BLaER1 treated with 17β-estradiol and CSF1 and Interleukin-3, amounts not matched to agents 10 nM and 100 nM (cell line): ENCODE results near the gene PELO.

Experiments used
- H3K27ac ChIP-seq, 11 experiments: shearing (Covaris generic); formaldehyde crosslinking; 2 replicates each; pipeline ENCODE4 v1.8.1; 2022
- H3K27me3 ChIP-seq, 11 experiments: shearing (Covaris generic); formaldehyde crosslinking; 2 replicates each; pipeline ENCODE4 v1.8.1; 2022
- H3K36me3 ChIP-seq, 11 experiments: shearing (Covaris generic); formaldehyde crosslinking; 2 replicates each; pipeline ENCODE4 v1.8.1; 2022
- H3K4me1 ChIP-seq, 10 experiments: shearing (Covaris generic); formaldehyde crosslinking; 2 replicates each; pipeline ENCODE4 v1.8.1; 2022
- H3K4me2 ChIP-seq, 11 experiments: shearing (Covaris generic); formaldehyde crosslinking; 2 replicates each; pipeline ENCODE4 v1.8.1; 2022
- H3K4me3 ChIP-seq, 10 experiments: shearing (Covaris generic); formaldehyde crosslinking; 2 replicates each; pipeline ENCODE4 v1.8.1; 2022
- H3K9ac ChIP-seq, 11 experiments: shearing (Covaris generic); formaldehyde crosslinking; 2 replicates each; pipeline ENCODE4 v1.8.1; 2022
- H3K9me3 ChIP-seq, 11 experiments: shearing (Covaris generic); formaldehyde crosslinking; replicated peaks in 1 of 11; 2 replicates each; pipeline ENCODE4 v1.8.1; 2022
- H4K20me1 ChIP-seq, 11 experiments: shearing (Covaris generic); formaldehyde crosslinking; 2 replicates each; pipeline ENCODE4 v1.8.1; 2022
- Cebpa-rat ChIP-seq, 11 experiments: shearing (Covaris generic); IDR thresholded peaks; 2 replicates each; pipeline ENCODE4 v1.8.1; 2022

The PELO gene

DNA sequence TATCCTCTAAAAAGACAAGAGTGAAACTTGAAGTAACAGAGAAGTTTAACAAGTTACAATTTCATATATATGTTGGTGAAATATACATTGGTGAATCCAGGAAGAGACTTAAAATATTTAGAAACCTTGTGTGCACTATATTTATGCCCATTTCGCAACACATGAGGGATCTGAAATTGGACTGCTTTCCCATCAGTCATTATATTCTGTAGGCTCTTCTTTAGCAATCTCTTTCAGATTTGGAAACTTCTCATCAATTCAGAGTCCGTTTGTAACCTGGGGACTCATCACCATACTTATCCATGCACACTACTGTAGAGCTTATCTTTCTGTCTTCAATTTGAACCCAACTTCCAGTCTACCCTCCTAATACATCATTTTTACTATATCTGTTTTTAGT lies 2.1 kb downstream of the PELO start:
- TF ChIP-seq Cebpa-rat (IDR thresholded peaks at IDR 0.05) = peak in 2 of 11 experiments; percentile 27 to 28; a peak in 2 of 22 replicates
- Histone ChIP-seq H4K20me1 (no peaks in the 10 kb centered on the region), H3K4me3 (no peak overlapping the region), H3K9me3 (0 out of 22 replicates have a peak, but pooled peaks cover 0 to 5% (median 0%) of the 10 kb centered on the region in 11 experiments), H3K9ac (no peak overlapping the region), H3K4me2 (peak overlapping the region in 5 of 11 experiments; percentile 5 to 56 (median 35); a peak in 8 of 22 replicates), H3K36me3 (no peaks in the 10 kb centered on the region), H3K4me1 (peaks cover 0 to 31% (median 13%) of the 10 kb centered on the region in 10 experiments; a peak in 15 of 20 replicates), H3K27ac (no peak overlapping the region), H3K27me3 (peaks cover 34 to 47% (median 42%) of the 10 kb centered on the region in 11 experiments)

DNA sequence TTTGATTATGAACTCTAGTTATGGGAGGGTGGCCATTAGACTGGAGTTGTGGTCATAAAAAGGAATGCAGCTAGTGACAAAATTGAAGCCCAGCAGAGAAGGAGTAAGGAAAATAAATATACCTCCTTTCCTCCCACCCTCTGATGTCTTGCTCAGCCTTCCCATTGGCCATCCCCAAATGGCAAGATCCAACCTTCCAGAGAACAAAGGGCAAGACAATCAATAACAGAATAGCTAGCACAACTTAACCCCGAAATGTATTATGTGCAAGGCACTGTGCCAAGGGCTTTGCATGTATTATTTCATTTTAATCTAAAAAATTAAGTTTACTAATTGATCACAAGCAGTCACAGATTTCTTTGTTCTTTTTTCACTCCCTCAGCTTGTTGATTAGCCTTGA lies 3.6 kb downstream of the PELO start:
- no peak overlapping the region for H3K9ac ChIP-seq
- no peaks in the 10 kb centered on the region for H3K36me3 ChIP-seq
- H4K20me1 ChIP-seq = no peaks in the 10 kb centered on the region
- TF ChIP-seq Cebpa-rat (IDR thresholded peaks at IDR 0.05) = no peak
- H3K4me3 ChIP-seq = no peak overlapping the region
- H3K27ac ChIP-seq = no peak overlapping the region
- 0 out of 22 replicates have a peak, but pooled peaks cover 0 to 5% (median 0%) of the 10 kb centered on the region in 11 experiments for H3K9me3 ChIP-seq
- H3K4me2 ChIP-seq = no peak overlapping the region
- H3K4me1 ChIP-seq = peaks cover 0 to 27% (median 9%) of the 10 kb centered on the region in 10 experiments; a peak in 14 of 20 replicates
- H3K27me3 ChIP-seq = peaks cover 33 to 45% (median 41%) of the 10 kb centered on the region in 11 experiments

DNA sequence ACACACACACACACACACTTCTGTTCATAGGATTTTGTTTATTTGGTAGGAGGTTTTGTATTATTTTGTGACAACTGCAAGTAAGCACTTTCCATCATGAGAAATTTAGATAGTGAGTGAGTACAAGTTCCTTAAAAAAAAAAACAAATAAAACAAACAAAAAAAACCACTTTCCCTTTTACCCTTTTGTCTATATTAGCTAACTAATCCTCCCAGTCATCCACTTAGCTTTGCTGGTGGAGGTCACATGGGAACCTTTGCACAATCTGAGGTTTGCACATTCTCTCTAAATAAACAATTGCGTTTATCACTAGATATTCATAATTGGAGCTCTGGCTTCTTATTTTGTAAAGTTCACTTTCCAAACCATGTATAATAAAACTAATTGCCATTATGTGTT lies 6.8 kb downstream of the PELO start:
- Histone ChIP-seq H3K4me2 (no peak overlapping the region), H3K4me3 (no peak overlapping the region)
- no peak for TF ChIP-seq Cebpa-rat (IDR thresholded peaks at IDR 0.05)

DNA sequence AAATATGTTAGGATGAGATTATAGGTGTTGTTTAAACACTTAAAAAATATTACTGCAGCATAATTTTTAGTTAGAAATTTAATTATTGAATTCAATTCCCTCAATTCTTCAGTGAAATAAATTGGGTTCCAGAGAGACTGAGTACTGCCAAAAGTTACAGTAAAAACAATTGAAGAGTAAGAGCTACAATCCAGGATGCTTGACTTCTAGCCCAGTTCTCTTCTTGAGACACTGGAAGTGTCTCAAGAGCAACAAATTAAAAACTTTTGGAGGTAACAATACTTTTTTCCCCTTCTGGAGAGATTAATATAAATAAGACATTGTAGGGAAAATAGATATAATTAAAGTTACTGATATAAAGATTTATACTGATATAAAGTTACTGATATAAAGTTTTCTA lies 8.3 kb downstream of the PELO start:
- no peak for TF ChIP-seq Cebpa-rat (IDR thresholded peaks at IDR 0.05)
- H3K9me3 ChIP-seq = no peaks in the 10 kb centered on the region
- H3K27me3 ChIP-seq = no peaks in the 10 kb centered on the region
- H4K20me1 ChIP-seq = peaks cover 0 to 2% (median 0%) of the 10 kb centered on the region in 11 experiments; a peak in 3 of 22 replicates
- no peaks in the 10 kb centered on the region for H3K36me3 ChIP-seq
- no peak overlapping the region for H3K9ac ChIP-seq
- H3K4me1 ChIP-seq = peaks cover 13 to 23% (median 20%) of the 10 kb centered on the region in 10 experiments
- H3K4me2 ChIP-seq = no peak overlapping the region
- H3K4me3 ChIP-seq = no peak overlapping the region
- no peak overlapping the region for H3K27ac ChIP-seq

More for the DNA sequence above, 6.8 kb downstream of the PELO start:
- Histone ChIP-seq H3K9ac (no peak overlapping the region), H3K27ac (no peak overlapping the region), H3K9me3 (no peaks in the 10 kb centered on the region), H3K36me3 (no peaks in the 10 kb centered on the region), H3K4me1 (peaks cover 10 to 25% (median 12%) of the 10 kb centered on the region in 10 experiments), H4K20me1 (no peaks in the 10 kb centered on the region), H3K27me3 (peaks cover 1 to 14% (median 9%) of the 10 kb centered on the region in 11 experiments; a peak in 18 of 22 replicates)

DNA sequence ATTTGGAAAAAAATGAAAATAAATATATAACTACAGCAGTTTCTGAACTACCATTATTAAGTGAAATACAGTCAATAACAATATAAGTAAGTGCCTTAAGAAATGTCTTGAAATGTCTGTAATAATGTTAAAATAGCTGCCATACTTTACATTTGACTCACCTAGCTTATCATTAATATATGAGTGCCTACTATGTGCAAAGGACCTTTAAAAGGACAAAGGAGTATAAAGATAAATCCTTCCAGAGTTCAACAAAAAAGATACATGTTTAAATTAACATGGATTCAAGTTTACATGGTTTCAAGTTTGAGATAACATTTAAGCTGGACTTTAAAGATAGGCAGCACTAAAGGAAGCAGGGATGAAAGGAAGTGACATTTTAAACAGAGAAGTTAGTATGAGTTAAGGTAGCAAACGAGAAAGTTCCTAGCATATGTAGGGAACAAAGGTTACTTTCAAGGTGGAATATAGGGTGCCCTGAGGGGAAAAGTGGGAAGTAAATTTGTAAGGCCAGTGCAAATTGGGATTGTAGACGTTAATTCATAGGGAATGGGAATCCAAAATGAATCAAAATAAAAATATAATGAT lies 8.9 kb downstream of the PELO start:
- H3K27ac ChIP-seq = no peak overlapping the region
- no peak overlapping the region for H3K4me2 ChIP-seq
- H4K20me1 ChIP-seq = peaks cover 0 to 8% (median 4%) of the 10 kb centered on the region in 11 experiments; a peak in 6 of 22 replicates
- TF ChIP-seq Cebpa-rat (IDR thresholded peaks at IDR 0.05) = no peak
- H3K9me3 ChIP-seq = no peaks in the 10 kb centered on the region
- no peak overlapping the region for H3K9ac ChIP-seq
- no peaks in the 10 kb centered on the region for H3K27me3 ChIP-seq
- no peak overlapping the region for H3K4me3 ChIP-seq
- H3K36me3 ChIP-seq = peaks cover 0 to 4% (median 0%) of the 10 kb centered on the region in 11 experiments; a peak in 4 of 22 replicates
- H3K4me1 ChIP-seq = peaks cover 19 to 28% (median 25%) of the 10 kb centered on the region in 10 experiments

DNA sequence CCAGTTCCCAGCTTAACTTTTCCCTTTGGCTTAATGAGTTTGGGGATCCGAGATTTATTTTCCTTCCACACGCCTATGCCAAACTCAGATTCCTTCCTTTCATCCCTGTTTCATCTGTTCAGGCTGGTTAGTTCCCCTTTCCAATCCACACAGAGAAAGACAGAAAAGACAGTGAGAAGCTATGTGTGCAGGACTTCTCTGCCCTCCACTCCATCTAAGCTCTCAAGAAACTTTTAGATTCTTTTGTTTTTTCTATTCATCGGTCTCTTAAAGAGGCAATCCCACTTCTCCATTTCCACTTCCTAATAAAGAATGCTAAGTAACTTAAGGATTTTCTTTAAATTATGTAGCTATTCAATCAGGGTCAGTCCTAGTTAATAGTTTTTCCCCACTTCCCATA lies 11.2 kb downstream of the PELO start:
- peak overlapping the region in 8 of 11 experiments; percentile 24 to 95 (median 89); a peak in 14 of 22 replicates for H3K27ac ChIP-seq
- H4K20me1 ChIP-seq = peaks cover 0 to 27% (median 6%) of the 10 kb centered on the region in 11 experiments; a peak in 9 of 22 replicates
- no peak for TF ChIP-seq Cebpa-rat (IDR thresholded peaks at IDR 0.05)
- peak overlapping the region; percentile 72 to 89 (median 85); a peak in 20 of 22 replicates for H3K9ac ChIP-seq
- no peaks in the 10 kb centered on the region for H3K27me3 ChIP-seq
- peaks cover 32 to 50% (median 45%) of the 10 kb centered on the region in 10 experiments for H3K4me1 ChIP-seq
- peak overlapping the region; percentile 64 to 82 (median 77) for H3K4me3 ChIP-seq
- no peaks in the 10 kb centered on the region for H3K9me3 ChIP-seq
- H3K4me2 ChIP-seq = peak overlapping the region; percentile 74 to 98 (median 92)
- peaks cover 0 to 27% (median 8%) of the 10 kb centered on the region in 11 experiments; a peak in 10 of 22 replicates for H3K36me3 ChIP-seq

DNA sequence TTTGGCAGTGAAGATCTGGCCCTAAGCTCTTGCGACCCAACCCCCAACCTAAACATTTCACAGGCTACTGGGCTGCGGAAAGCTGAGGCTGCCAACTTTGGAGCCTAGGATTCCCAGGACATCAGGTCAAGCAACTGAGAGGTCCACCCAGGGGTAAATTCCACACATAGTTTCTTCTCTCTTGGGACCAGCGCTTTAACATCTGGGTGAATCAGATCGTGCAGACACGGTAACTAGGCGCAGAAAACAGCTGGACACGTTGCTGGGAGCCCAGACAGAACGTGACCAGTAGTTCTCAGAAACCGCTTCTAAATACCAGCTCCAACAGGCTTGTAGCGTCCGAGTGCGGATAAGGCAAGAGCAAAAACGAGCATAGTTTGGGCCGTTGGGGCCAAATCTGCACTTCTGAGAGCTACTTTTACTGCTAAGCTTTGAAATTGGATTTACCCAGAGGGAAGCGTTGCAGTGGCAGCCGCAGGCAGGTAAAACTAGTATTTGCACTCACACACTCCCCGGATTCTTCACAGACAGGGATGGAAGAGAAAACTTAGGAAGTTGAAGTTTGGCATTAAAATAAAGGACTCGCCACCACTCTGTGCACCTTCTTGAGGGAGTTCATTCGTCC lies 11.8 kb downstream of the PELO start:
- Histone ChIP-seq H3K4me1 (peaks cover 36 to 55% (median 46%) of the 10 kb centered on the region in 10 experiments), H3K9ac (peak overlapping the region; percentile 72 to 89 (median 85)), H3K9me3 (no peaks in the 10 kb centered on the region), H3K36me3 (peaks cover 0 to 33% (median 8%) of the 10 kb centered on the region in 11 experiments; a peak in 10 of 22 replicates), H3K4me2 (peak overlapping the region; percentile 74 to 98 (median 92)), H3K4me3 (peak overlapping the region; percentile 64 to 82 (median 77)), H3K27me3 (no peaks in the 10 kb centered on the region), H3K27ac (peak overlapping the region; percentile 24 to 95 (median 89); a peak in 20 of 22 replicates), H4K20me1 (peaks cover 0 to 29% (median 6%) of the 10 kb centered on the region in 11 experiments; a peak in 9 of 22 replicates)
- TF ChIP-seq Cebpa-rat (IDR thresholded peaks at IDR 0.05) = no peak

DNA sequence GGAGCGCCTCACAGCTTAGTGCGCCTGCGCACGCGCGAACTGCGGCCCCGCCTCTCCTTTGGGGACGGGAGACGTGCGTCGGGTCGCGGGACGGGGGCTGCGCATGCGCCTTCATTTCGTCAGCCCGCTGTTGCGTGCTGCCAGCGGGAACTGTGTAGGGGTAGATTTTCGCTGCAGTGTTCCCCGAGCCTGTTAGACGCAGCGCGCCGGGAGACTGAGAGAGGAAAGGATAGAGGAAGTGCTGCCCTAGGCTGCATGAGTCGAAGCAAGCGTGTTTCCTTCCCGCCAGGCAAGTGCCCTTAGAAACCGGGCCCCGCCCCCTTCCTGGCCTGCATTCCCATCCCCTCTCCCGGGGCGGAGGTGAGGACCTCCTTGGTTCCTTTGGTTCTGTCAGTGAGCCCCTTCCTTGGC lies 12.3 kb downstream of the PELO start:
- peaks cover 0 to 38% (median 9%) of the 10 kb centered on the region in 11 experiments; a peak in 12 of 22 replicates for H3K36me3 ChIP-seq
- peak overlapping the region; percentile 64 to 82 (median 77) for H3K4me3 ChIP-seq
- TF ChIP-seq Cebpa-rat (IDR thresholded peaks at IDR 0.05) = no peak
- H3K9ac ChIP-seq = peak overlapping the region; percentile 78 to 89 (median 85)
- H3K27me3 ChIP-seq = no peaks in the 10 kb centered on the region
- peak overlapping the region; percentile 85 to 98 (median 93) for H3K4me2 ChIP-seq
- H3K4me1 ChIP-seq = peaks cover 38 to 61% (median 47%) of the 10 kb centered on the region in 10 experiments
- H4K20me1 ChIP-seq = peaks cover 0 to 34% (median 6%) of the 10 kb centered on the region in 11 experiments; a peak in 9 of 22 replicates
- no peaks in the 10 kb centered on the region for H3K9me3 ChIP-seq
- peak overlapping the region; percentile 72 to 95 (median 89) for H3K27ac ChIP-seq
